Loucy (cell line): ENCODE measurements around the gene NPHP4.

Experiments
- CTCF ChIP-seq: fragments of 200-600 bp; sonication (generic); conservative IDR thresholded peaks from 2 replicates; pipeline ENCODE4 v1.5.1; 2014; ENCODE audit warnings: mild to moderate bottlenecking, antibody characterized with exemption, low read length
- EZH2phosphoT487 ChIP-seq: fragments of 200-600 bp; IDR thresholded peaks from 2 replicates; pipeline ENCODE4 v1.6.1; 2018; ENCODE audit warnings: antibody characterized with exemption, mild to moderate bottlenecking, moderate library complexity, borderline replicate concordance

- TF ChIP-seq CTCF (no peak), EZH2phosphoT487 (no peak)
Observed at GRCh38 chr1:5997316-5997715, 5.1 kb upstream of the NPHP4 start.
